Right atrium auricular region (tissue), 2 donors: ENCODE measurements around the gene RTP4. TPM values are rescaled to one million over a fixed set of nuclear protein-coding genes. Genes with fewer than 3 reads are reported as not detected.

ENCODE experiments used
- DNase-seq: peaks from one replicate; pipeline ENCODE4 v3.0.0-alpha.2; 2019; ENCODE audit warnings: low spot score
- H3K27ac ChIP-seq, 2 donors: fragments of 200-600 bp; sonication (generic); 1 replicate in 1 of 2; 2 replicates in 1 of 2; pipeline ENCODE4 v1.5.1; 2016 to 2019
- H3K27me3 ChIP-seq, 2 donors: fragments of 200-600 bp; sonication (generic); one replicate each; pipeline versions ENCODE4 v1.5.1 to v1.6.0; 2017 to 2019
- H3K36me3 ChIP-seq: fragments of 200-600 bp; sonication (generic); one replicate; pipeline ENCODE4 v1.5.1; 2016
- H3K4me1 ChIP-seq, 2 donors: fragments of 200-600 bp; sonication (generic); one replicate each; pipeline versions ENCODE4 v1.5.1 to v1.6.0; 2017 to 2019
- H3K4me3 ChIP-seq, 2 donors: fragments of 200-600 bp; sonication (generic); 1 replicate in 1 of 2; 2 replicates in 1 of 2; pipeline ENCODE4 v1.5.1; 2017 to 2019; ENCODE audit warnings: mild to moderate bottlenecking in 1 of 2, moderate library complexity in 1 of 2
- H3K9me3 ChIP-seq, 2 donors: fragments of 200-600 bp; sonication (generic); one replicate each; pipeline ENCODE4 v1.5.1; 2019
- CTCF ChIP-seq, 2 donors: fragments of 200-600 bp; sonication (generic); IDR thresholded peaks; one replicate each; pipeline ENCODE4 v1.5.1; 2019; ENCODE audit warnings: antibody characterized with exemption in 2 of 2
- total RNA-seq, 2 donors: library from RNA; depleted of rRNA; stranded (reverse); fragments of >200 nt; gene quantifications; one replicate each; pipeline ENCODE4 v1.1.0, GENCODE V29; 2016

The RTP4 gene
- total RNA-seq, 2 donors from 2014 or later: 0.59 to 1.0 TPM

- Histone ChIP-seq H3K9me3 (no peaks in the 10 kb centered on the region), H3K27me3 (no peaks in the 10 kb centered on the region), H3K27ac (no peak overlapping the region), H3K4me1 (peaks cover 0 to 20% of the 10 kb centered on the region in 2 donors), H3K36me3 (no peaks in the 10 kb centered on the region), H3K4me3 (no peak overlapping the region)
- no peak for DNase-seq
- no peak for TF ChIP-seq CTCF (IDR thresholded peaks at IDR 0.05)
Measured at GRCh38 chr3:187370051-187370450, 1.9 kb downstream of the RTP4 start.

GRCh38 chr3:187375581-187375980 is 7.4 kb downstream of the RTP4 start:
- no peaks in the 10 kb centered on the region for H3K9me3 ChIP-seq
- H3K4me3 ChIP-seq: no peak overlapping the region
- H3K36me3 ChIP-seq: no peaks in the 10 kb centered on the region
- TF ChIP-seq CTCF (IDR thresholded peaks at IDR 0.05): no peak
- no peaks in the 10 kb centered on the region for H3K27me3 ChIP-seq
- H3K27ac ChIP-seq: no peak overlapping the region
- no peak for DNase-seq
- no peaks in the 10 kb centered on the region for H3K4me1 ChIP-seq

GRCh38 chr3:187377842-187378241 is 9.7 kb downstream of the RTP4 start:
- Histone ChIP-seq H3K36me3 (no peaks in the 10 kb centered on the region), H3K4me1 (no peaks in the 10 kb centered on the region), H3K9me3 (no peaks in the 10 kb centered on the region), H3K27ac (no peak overlapping the region), H3K4me3 (no peak overlapping the region), H3K27me3 (no peaks in the 10 kb centered on the region)
- TF ChIP-seq CTCF (IDR thresholded peaks at IDR 0.05): no peak
- DNase-seq: no peak

- DNase-seq: no peak
- no peak for TF ChIP-seq CTCF (IDR thresholded peaks at IDR 0.05)
- Histone ChIP-seq H3K27ac (no peak overlapping the region), H3K4me3 (no peak overlapping the region), H3K4me1 (no peaks in the 10 kb centered on the region), H3K9me3 (no peaks in the 10 kb centered on the region), H3K36me3 (no peaks in the 10 kb centered on the region), H3K27me3 (no peaks in the 10 kb centered on the region)
Measured at GRCh38 chr3:187382609-187383151, 14.5 kb downstream of the RTP4 start.

GRCh38 chr3:187383246-187383645 is 15.1 kb downstream of the RTP4 start:
- DNase-seq: no peak
- Histone ChIP-seq H3K27ac (no peak overlapping the region), H3K27me3 (no peaks in the 10 kb centered on the region), H3K4me1 (no peaks in the 10 kb centered on the region), H3K9me3 (no peaks in the 10 kb centered on the region), H3K36me3 (no peaks in the 10 kb centered on the region), H3K4me3 (no peak overlapping the region)
- no peak for TF ChIP-seq CTCF (IDR thresholded peaks at IDR 0.05)

GRCh38 chr3:187385296-187385695 is 17.1 kb downstream of the RTP4 start:
- Histone ChIP-seq H3K4me3 (no peak overlapping the region), H3K27ac (no peak overlapping the region), H3K27me3 (no peaks in the 10 kb centered on the region), H3K36me3 (no peaks in the 10 kb centered on the region), H3K9me3 (no peaks in the 10 kb centered on the region), H3K4me1 (no peaks in the 10 kb centered on the region)
- no peak for TF ChIP-seq CTCF (IDR thresholded peaks at IDR 0.05)
- DNase-seq: no peak
